DOHH2 (cell line): ENCODE measurements around the gene CDKN1A.
"Not testable (repeated sequence)": the region's sequence is repeated elsewhere in the genome, so short reads cannot be mapped to it uniquely, and the experiment has no call there.

Experiments
- EZH2phosphoT487 ChIP-seq: fragments of 200-600 bp; sonication (generic); IDR thresholded peaks from 2 replicates; pipeline ENCODE4 v1.6.1; 2017; ENCODE audit warnings: borderline replicate concordance, mild to moderate bottlenecking, antibody characterized with exemption, low read length, moderate library complexity, mixed read lengths
- TF ChIP-seq, protein P1 (sequence below): fragments of 200-600 bp; sonication (generic); IDR thresholded peaks from one replicate; pipeline ENCODE4 v1.5.1; 2014; ENCODE audit warnings: antibody characterized with exemption, mild to moderate bottlenecking, low read depth, low read length; ENCODE audit not compliant: poor library complexity, severe bottlenecking

DNA sequence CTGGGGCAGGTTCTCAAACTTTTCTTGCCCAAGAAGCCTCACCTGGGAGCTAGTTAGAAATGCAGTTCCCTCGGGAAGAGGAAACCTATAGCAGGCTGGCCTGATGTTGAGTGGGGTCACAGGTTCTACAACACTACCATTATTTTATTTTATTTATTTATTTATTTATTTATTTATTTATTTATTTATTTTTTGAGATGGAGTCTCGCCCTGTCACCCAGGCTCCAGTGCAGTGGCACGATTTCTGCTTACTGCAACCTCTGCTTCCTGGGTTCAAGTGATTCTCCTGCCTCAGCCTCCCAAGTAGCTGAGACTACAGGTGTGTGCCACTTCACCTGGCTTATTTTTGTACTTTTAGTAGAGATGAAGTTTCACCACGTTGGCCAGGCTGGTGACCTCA lies 45.5 kb downstream of the CDKN1A start:
- TF ChIP-seq, protein P1, sequence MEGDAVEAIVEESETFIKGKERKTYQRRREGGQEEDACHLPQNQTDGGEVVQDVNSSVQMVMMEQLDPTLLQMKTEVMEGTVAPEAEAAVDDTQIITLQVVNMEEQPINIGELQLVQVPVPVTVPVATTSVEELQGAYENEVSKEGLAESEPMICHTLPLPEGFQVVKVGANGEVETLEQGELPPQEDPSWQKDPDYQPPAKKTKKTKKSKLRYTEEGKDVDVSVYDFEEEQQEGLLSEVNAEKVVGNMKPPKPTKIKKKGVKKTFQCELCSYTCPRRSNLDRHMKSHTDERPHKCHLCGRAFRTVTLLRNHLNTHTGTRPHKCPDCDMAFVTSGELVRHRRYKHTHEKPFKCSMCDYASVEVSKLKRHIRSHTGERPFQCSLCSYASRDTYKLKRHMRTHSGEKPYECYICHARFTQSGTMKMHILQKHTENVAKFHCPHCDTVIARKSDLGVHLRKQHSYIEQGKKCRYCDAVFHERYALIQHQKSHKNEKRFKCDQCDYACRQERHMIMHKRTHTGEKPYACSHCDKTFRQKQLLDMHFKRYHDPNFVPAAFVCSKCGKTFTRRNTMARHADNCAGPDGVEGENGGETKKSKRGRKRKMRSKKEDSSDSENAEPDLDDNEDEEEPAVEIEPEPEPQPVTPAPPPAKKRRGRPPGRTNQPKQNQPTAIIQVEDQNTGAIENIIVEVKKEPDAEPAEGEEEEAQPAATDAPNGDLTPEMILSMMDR, result not testable (repeated sequence)
- not testable (repeated sequence) for TF ChIP-seq EZH2phosphoT487
